Cortex of kidney (tissue), 1 donor: ENCODE measurements around the gene ADGRG1.
"Not testable (repeated sequence)": the region's sequence is repeated elsewhere in the genome, so short reads cannot be mapped to it uniquely, and the experiment has no call there.

Experiments
- DNase-seq: peaks from one replicate; lab custom pipeline; 2025; lab: John Stamatoyannopoulos, UW

The ADGRG1 gene

GRCh38 chr16:57628008-57628781 is at the start of gene ADGRG1:
Gene ADGRG1, plus strand, starts transcription at chr16:57628630. Its CDS starts 21,658 bp downstream, at chr16:57650288.
- peak; percentile 32 for DNase-seq

GRCh38 chr16:57579361-57579665 is 49.1 kb upstream of the ADGRG1 start:
- no peak for DNase-seq

GRCh38 chr16:57585051-57585687 is 43.3 kb upstream of the ADGRG1 start:
- DNase-seq = no peak

GRCh38 chr16:57588831-57589230 is 39.6 kb upstream of the ADGRG1 start:
- no peak for DNase-seq

- DNase-seq = no peak
These were observed 39.1 kb upstream of the ADGRG1 start for GRCh38 chr16:57589374-57589773.

- DNase-seq = no peak
These were observed 37.8 kb upstream of the ADGRG1 start for GRCh38 chr16:57590654-57591085.

- DNase-seq = no peak
These were observed 37.2 kb upstream of the ADGRG1 start for GRCh38 chr16:57591086-57591869.

- no peak for DNase-seq
These were observed 36.5 kb upstream of the ADGRG1 start for GRCh38 chr16:57591870-57592485.

GRCh38 chr16:57592591-57593003 is 35.8 kb upstream of the ADGRG1 start:
- DNase-seq = no peak

GRCh38 chr16:57593021-57593420 is 35.4 kb upstream of the ADGRG1 start:
- DNase-seq = no peak

GRCh38 chr16:57593990-57594389 is 34.4 kb upstream of the ADGRG1 start:
- no peak for DNase-seq

- DNase-seq = no peak
These were observed 33.8 kb upstream of the ADGRG1 start for GRCh38 chr16:57594531-57595031.

- not testable (repeated sequence) for DNase-seq
These were observed 32.2 kb upstream of the ADGRG1 start for GRCh38 chr16:57596234-57596633.

- DNase-seq = no peak
These were observed 30.0 kb upstream of the ADGRG1 start for GRCh38 chr16:57598437-57598836.

GRCh38 chr16:57600048-57600835 is 28.2 kb upstream of the ADGRG1 start:
- no peak for DNase-seq

- DNase-seq = no peak
These were observed 27.4 kb upstream of the ADGRG1 start for GRCh38 chr16:57600952-57601580.

- no peak for DNase-seq
These were observed 26.5 kb upstream of the ADGRG1 start for GRCh38 chr16:57601801-57602478.

- DNase-seq = no peak
These were observed 25.1 kb upstream of the ADGRG1 start for GRCh38 chr16:57603115-57604024.

- no peak for DNase-seq
These were observed 24.3 kb upstream of the ADGRG1 start for GRCh38 chr16:57604177-57604576.
